ENCODE data around the gene AGAP1. TPM values are rescaled to one million over a fixed set of nuclear protein-coding genes. Genes with fewer than 3 reads are reported as not detected.

Gene AGAP1
- total RNA-seq, 1 donor from 2014 or later = 46.3 TPM

DNA sequence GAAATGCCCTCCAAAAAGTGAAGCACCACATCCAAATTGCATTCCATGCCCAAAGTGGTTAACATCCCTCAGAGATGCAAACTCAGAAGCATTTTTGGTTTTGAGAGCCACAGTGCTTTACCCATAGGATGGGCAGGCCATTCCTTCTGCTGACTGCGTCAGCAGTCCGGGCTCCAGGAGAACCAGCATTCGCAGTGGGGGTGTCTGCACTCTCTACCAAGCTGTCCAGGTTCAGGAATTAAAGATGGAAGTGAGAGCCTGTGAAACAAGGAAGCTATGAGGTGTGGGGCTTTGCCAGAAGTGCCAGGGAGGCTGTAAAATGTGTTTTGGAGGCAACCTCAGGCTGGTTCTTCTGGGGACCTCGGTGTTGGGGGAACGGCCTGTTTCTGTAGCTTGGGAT, 205.7 kb downstream of the AGAP1 start:
- H3K27ac Mint-ChIP-seq = no peak overlapping the region
- peaks cover 19% of the 10 kb centered on the region for H3K4me1 Mint-ChIP-seq (ENCODE audit: unreplicated experiment)
- no peaks in the 10 kb centered on the region for H3K9me3 Mint-ChIP-seq
- TF ChIP-seq, protein P1, sequence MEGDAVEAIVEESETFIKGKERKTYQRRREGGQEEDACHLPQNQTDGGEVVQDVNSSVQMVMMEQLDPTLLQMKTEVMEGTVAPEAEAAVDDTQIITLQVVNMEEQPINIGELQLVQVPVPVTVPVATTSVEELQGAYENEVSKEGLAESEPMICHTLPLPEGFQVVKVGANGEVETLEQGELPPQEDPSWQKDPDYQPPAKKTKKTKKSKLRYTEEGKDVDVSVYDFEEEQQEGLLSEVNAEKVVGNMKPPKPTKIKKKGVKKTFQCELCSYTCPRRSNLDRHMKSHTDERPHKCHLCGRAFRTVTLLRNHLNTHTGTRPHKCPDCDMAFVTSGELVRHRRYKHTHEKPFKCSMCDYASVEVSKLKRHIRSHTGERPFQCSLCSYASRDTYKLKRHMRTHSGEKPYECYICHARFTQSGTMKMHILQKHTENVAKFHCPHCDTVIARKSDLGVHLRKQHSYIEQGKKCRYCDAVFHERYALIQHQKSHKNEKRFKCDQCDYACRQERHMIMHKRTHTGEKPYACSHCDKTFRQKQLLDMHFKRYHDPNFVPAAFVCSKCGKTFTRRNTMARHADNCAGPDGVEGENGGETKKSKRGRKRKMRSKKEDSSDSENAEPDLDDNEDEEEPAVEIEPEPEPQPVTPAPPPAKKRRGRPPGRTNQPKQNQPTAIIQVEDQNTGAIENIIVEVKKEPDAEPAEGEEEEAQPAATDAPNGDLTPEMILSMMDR (conservative IDR thresholded peaks at IDR 0.05) = no peak
- no peak overlapping the region for H3K4me3 Mint-ChIP-seq
- peaks cover 9% of the 10 kb centered on the region for H3K36me3 Mint-ChIP-seq
- no peaks in the 10 kb centered on the region for H3K27me3 Mint-ChIP-seq
- DNase-seq (ENCODE audit: extremely low spot score, unreplicated experiment) = no peak

DNA sequence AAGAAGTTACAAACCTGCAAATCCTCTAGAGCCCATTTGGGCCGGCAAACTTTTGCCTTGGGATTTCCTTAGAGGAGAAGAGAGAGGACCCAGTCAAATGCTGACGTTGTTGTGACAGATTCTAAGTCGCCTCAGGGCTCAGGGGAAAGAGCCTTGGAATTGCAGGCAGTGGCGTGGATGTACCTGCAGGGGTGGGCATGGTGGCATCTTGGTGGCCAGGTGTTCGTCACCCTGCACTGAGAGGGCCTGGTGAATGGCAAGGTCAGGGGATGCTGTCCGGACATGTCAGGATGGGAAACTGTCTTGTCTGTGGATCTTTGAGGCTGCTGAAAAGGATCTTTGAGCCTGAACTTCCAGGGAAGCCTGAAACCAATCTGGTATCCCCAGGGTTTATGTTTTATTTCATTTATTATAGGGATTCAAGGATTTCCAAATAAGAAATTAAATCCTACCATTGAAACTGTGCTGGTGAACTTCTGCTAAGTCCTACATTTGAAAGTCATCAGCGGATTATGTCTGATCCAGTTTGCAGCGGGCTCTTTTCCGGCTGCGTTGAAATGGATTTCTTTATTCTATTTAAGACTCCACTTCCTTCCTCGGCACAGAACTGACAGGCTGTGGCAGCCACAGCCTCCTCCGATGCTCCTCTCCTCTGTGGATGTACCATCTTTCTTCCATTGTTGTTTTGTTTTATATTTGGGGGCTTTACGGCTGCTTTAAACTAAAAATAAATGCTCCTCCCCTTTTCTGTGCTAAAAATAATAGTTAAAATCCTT, 207.6 kb downstream of the AGAP1 start:
- Mint-ChIP-seq H3K36me3 (peaks cover 4% of the 10 kb centered on the region), H3K27ac (no peak overlapping the region), H3K27me3 (no peaks in the 10 kb centered on the region), H3K9me3 (no peaks in the 10 kb centered on the region), H3K4me3 (no peak overlapping the region), H3K4me1 (ENCODE audit: unreplicated experiment) (peaks cover 9% of the 10 kb centered on the region)
- TF ChIP-seq, protein P1 (conservative IDR thresholded peaks at IDR 0.05) = no peak
- no peak for DNase-seq (ENCODE audit: extremely low spot score, unreplicated experiment)

DNA sequence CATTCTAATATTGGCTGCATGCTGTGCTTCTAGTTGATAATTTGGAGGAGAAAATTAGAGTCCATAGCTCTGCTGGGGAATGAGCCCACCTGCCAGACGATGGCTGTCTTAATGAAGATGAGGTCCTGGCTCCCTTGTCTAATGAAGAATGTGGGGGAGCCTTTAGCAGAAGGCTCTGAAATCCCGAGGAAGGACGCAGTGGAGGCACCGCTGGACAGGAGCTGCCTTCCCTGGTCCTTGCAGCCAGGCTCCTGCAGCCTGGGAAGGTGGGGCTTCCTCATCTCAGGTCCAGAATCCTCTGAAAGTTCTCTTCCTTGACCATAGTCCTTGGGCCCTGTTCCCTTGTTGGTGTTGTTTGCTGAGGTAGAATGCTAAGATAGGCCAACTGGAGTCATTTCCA, 208.3 kb downstream of the AGAP1 start:
- H3K27ac Mint-ChIP-seq = no peak overlapping the region
- H3K27me3 Mint-ChIP-seq = no peaks in the 10 kb centered on the region
- no peaks in the 10 kb centered on the region for H3K9me3 Mint-ChIP-seq
- H3K36me3 Mint-ChIP-seq = peaks cover 4% of the 10 kb centered on the region
- DNase-seq (ENCODE audit: extremely low spot score, unreplicated experiment) = no peak
- H3K4me1 Mint-ChIP-seq (ENCODE audit: unreplicated experiment) = peaks cover 12% of the 10 kb centered on the region
- TF ChIP-seq, protein P1 (conservative IDR thresholded peaks at IDR 0.05) = no peak
- no peak overlapping the region for H3K4me3 Mint-ChIP-seq

DNA sequence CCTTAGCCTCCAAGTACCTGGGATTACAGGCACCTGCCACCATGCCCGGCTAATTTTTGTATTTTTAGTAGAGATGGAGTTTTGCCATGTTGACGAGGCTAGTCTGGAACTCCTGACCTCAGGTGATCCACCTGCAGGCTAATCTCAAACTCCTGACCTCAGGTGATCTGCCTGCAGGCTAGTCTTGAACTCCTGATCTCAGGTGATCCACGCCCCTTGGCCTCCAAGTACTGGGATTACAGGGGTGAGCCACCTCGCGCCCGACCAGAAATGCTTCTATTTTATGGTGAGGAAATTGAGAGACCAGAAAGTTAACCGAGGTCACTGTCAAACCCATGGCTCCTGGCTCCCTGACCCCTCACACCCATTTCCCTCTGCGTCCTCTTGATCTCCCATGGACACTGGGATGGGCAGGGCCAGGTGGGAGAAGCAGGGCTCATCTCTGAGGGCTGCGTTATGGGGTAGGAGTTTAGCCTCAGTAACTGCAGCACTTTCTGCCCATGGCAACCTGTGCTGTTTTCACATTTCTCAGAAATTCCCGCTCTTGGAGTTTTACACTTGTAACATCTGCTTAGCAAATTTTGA, 210.0 kb downstream of the AGAP1 start:
- no peaks in the 10 kb centered on the region for H3K27me3 Mint-ChIP-seq
- peaks cover 21% of the 10 kb centered on the region for H3K4me1 Mint-ChIP-seq (ENCODE audit: unreplicated experiment)
- no peak overlapping the region for H3K4me3 Mint-ChIP-seq
- TF ChIP-seq, protein P1 (conservative IDR thresholded peaks at IDR 0.05) = no peak
- DNase-seq (ENCODE audit: extremely low spot score, unreplicated experiment) = no peak
- H3K36me3 Mint-ChIP-seq = peaks cover 6% of the 10 kb centered on the region
- H3K27ac Mint-ChIP-seq = no peak overlapping the region
- H3K9me3 Mint-ChIP-seq = peaks cover 5% of the 10 kb centered on the region

DNA sequence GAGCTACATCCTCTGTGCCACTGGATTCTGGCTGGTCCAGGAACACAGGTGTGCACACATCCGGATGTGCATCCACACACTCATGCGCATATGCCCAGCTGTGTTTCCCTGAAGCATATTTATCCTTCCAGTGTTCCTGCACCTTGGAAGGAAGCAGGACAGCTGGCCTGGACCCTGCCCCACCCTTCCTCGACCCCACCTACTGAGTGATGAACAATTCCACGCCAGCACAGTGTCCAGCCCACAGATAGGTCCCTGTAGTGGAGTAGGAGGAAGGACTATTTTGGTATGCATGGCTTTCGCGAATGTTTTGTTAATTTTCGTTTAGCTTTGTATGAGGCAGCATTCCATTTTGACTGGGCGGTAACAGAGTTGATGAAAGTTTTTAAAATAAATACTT, 211.5 kb downstream of the AGAP1 start:
- H3K4me1 Mint-ChIP-seq (ENCODE audit: unreplicated experiment) = peaks cover 34% of the 10 kb centered on the region
- no peak for DNase-seq (ENCODE audit: extremely low spot score, unreplicated experiment)
- no peak overlapping the region for H3K4me3 Mint-ChIP-seq
- H3K36me3 Mint-ChIP-seq = peaks cover 14% of the 10 kb centered on the region
- no peak overlapping the region for H3K27ac Mint-ChIP-seq
- no peaks in the 10 kb centered on the region for H3K27me3 Mint-ChIP-seq
- TF ChIP-seq, protein P1 (conservative IDR thresholded peaks at IDR 0.05) = no peak
- H3K9me3 Mint-ChIP-seq = peaks cover 5% of the 10 kb centered on the region

All from type B pancreatic cell (in vitro differentiated cells).